Measurements from ENCODE around the gene COL2A1.

The COL2A1 gene

GRCh38 chr12:48004053-48004941 is at the start of gene COL2A1:
TSS of gene COL2A1 (minus strand) at chr12:48004476. CDS start at chr12:48004321, 155 bp downstream.
- DNase-seq, result no peak

GRCh38 chr12:48053883-48054282 is 49.6 kb upstream of the COL2A1 start:
- no peak for DNase-seq

- no peak for DNase-seq
Measured at GRCh38 chr12:48053122-48053521, 48.8 kb upstream of the COL2A1 start.

- no peak for DNase-seq
Measured at GRCh38 chr12:48051681-48052080, 47.4 kb upstream of the COL2A1 start.

- DNase-seq, result no peak
Measured at GRCh38 chr12:48050174-48050573, 45.9 kb upstream of the COL2A1 start.

- no peak for DNase-seq
Measured at GRCh38 chr12:48045965-48046518, 41.8 kb upstream of the COL2A1 start.

GRCh38 chr12:48045061-48045846 is 41.0 kb upstream of the COL2A1 start:
- no peak for DNase-seq

- no peak for DNase-seq
Measured at GRCh38 chr12:48044396-48044795, 40.1 kb upstream of the COL2A1 start.

- no peak for DNase-seq
Measured at GRCh38 chr12:48043771-48044170, 39.5 kb upstream of the COL2A1 start.

GRCh38 chr12:48041591-48042423 is 37.5 kb upstream of the COL2A1 start:
- no peak for DNase-seq

GRCh38 chr12:48040354-48040753 is 36.1 kb upstream of the COL2A1 start:
- no peak for DNase-seq

- DNase-seq, result no peak
Measured at GRCh38 chr12:48039151-48039550, 34.9 kb upstream of the COL2A1 start.

- no peak for DNase-seq
Measured at GRCh38 chr12:48038085-48038484, 33.8 kb upstream of the COL2A1 start.

- no peak for DNase-seq
Measured at GRCh38 chr12:48037267-48037915, 33.1 kb upstream of the COL2A1 start.

- DNase-seq, result no peak
Measured at GRCh38 chr12:48036818-48037217, 32.5 kb upstream of the COL2A1 start.

GRCh38 chr12:48034835-48035805 is 30.8 kb upstream of the COL2A1 start:
- DNase-seq, result no peak

- DNase-seq, result no peak
Measured at GRCh38 chr12:48033451-48033850, 29.2 kb upstream of the COL2A1 start.

GRCh38 chr12:48032597-48032996 is 28.3 kb upstream of the COL2A1 start:
- no peak for DNase-seq

GRCh38 chr12:48031135-48031960 is 27.1 kb upstream of the COL2A1 start:
- no peak for DNase-seq

- DNase-seq, result no peak
Measured at GRCh38 chr12:48030173-48030650, 25.9 kb upstream of the COL2A1 start.
